Esophagus squamous epithelium (tissue), 5 donors: ENCODE measurements around the gene SCIN. TPM values are rescaled to one million over a fixed set of nuclear protein-coding genes. Genes with fewer than 3 reads are reported as not detected.
"Not testable (repeated sequence)": the region's sequence is repeated elsewhere in the genome, so short reads cannot be mapped to it uniquely, and the experiment has no call there.

Experiments used
- DNase-seq: peaks from one replicate; lab custom pipeline; 2025; lab: John Stamatoyannopoulos, UW
- H3K27ac ChIP-seq, 4 donors: fragments of 200-600 bp; sonication (generic); one replicate each; pipeline ENCODE4 v1.5.1; 2016 to 2019; ENCODE audit warnings: mild to moderate bottlenecking in 1 of 4
- H3K27me3 ChIP-seq, 4 donors: fragments of 200-600 bp; sonication (generic); 1 replicate in 3 of 4; 2 replicates in 1 of 4; pipeline versions ENCODE4 v1.5.1 to v1.6.0; 2017 to 2021; ENCODE audit warnings: antibody characterized with exemption in 1 of 4
- H3K36me3 ChIP-seq, 3 donors: fragments of 200-600 bp; sonication (generic); one replicate each; pipeline ENCODE4 v1.5.1; 2016 to 2019
- H3K4me1 ChIP-seq, 3 donors: fragments of 200-600 bp; sonication (generic); one replicate each; pipeline ENCODE4 v1.5.1; 2017 to 2019
- H3K4me3 ChIP-seq, 4 donors: fragments of 200-600 bp; sonication (generic); 1 replicate in 3 of 4; 2 replicates in 1 of 4; pipeline ENCODE4 v1.5.1; 2016 to 2019; ENCODE audit warnings: mild to moderate bottlenecking in 2 of 4, moderate library complexity in 1 of 4
- H3K9me3 ChIP-seq, 3 donors: fragments of 200-600 bp; sonication (generic); one replicate each; pipeline ENCODE4 v1.5.1; 2016 to 2019
- CTCF ChIP-seq, 6 experiments: fragments of 450-650 bp in 4 of 6; fragments of 200-600 bp in 2 of 6; sonication (generic) in 2 of 6; IDR thresholded peaks; one replicate each; pipeline ENCODE4 v1.5.1; 2016 to 2019; ENCODE audit warnings: antibody characterized with exemption in 6 of 6, mild to moderate bottlenecking in 4 of 6, moderate library complexity in 4 of 6
- POLR2A ChIP-seq, 4 donors: fragments of 450-650 bp; IDR thresholded peaks; one replicate each; pipeline ENCODE4 v1.6.1; 2017; ENCODE audit warnings: antibody characterized with exemption in 4 of 4, mild to moderate bottlenecking in 4 of 4, moderate library complexity in 3 of 4
- WGBS, 2 donors: methylation state at CpG; one replicate each; pipeline ENCODE4 v1.1.5; 2018; 5-methylcytosine and 5-hydroxymethylcytosine counted together
- intact Hi-C: fragments of 100-400 bp; cut with DNase I; formaldehyde crosslinking; loops from one replicate; pipeline ENCODE4 v1.15.0; 2022
- total RNA-seq, 4 donors: library from RNA; depleted of rRNA; stranded (reverse); fragments of >200 nt; gene quantifications; one replicate each; pipeline ENCODE4 v1.1.0, GENCODE V29; 2016
- donor health status: DM: yes; HTN: yes; CAD: no.

Gene SCIN
- 10 to 100 TPM in 3 of 4 donors, 1 to 10 TPM in 1; 3.4 to 38.4 (median 25.9) TPM for total RNA-seq

- Histone ChIP-seq H3K9me3 (no peaks in the 10 kb centered on the region), H3K36me3 (no peaks in the 10 kb centered on the region), H3K27me3 (peaks cover 0 to 29% (median 0%) of the 10 kb centered on the region in 4 donors), H3K4me1 (peaks cover 4 to 38% (median 12%) of the 10 kb centered on the region in 3 donors), H3K27ac (peak within 1 kb of the TSS; percentile 18 to 78 (median 70)), H3K4me3 (peak within 1 kb of the TSS; percentile 36 to 69 (median 56))
- 19 to 28% methylated on average over 21 to 52 of the region's 74 CpGs for WGBS, 2 donors
- intact Hi-C loops: no loop called here
- no peak for DNase-seq
- TF ChIP-seq POLR2A (IDR thresholded peaks at IDR 0.05) (no peak), CTCF (IDR thresholded peaks at IDR 0.05) (no peak)
These were observed at the start of gene SCIN for GRCh38 chr7:12570534-12571461. TSS of gene SCIN (plus strand) at chr7:12570720. CDS start at chr7:12570787, 67 bp downstream.

GRCh38 chr7:12524794-12525386, 45.6 kb upstream of the SCIN start:
- no peak for DNase-seq
- no peaks in the 10 kb centered on the region for H3K27me3 ChIP-seq
- intact Hi-C loops: loop anchor here (10.0 kb wide), 2 partner anchors 100 to 740 kb away; no protein-coding TSS in a partner anchor
- H3K9me3 ChIP-seq: no peaks in the 10 kb centered on the region
- no peak overlapping the region for H3K27ac ChIP-seq
- no peaks in the 10 kb centered on the region for H3K4me1 ChIP-seq
- no peak overlapping the region for H3K4me3 ChIP-seq
- no peaks in the 10 kb centered on the region for H3K36me3 ChIP-seq
- TF ChIP-seq CTCF (IDR thresholded peaks at IDR 0.05) (peak in 5 of 6 experiments; percentile 58 to 74 (median 66)), POLR2A (IDR thresholded peaks at IDR 0.05) (no peak)
- WGBS, 2 donors: 13 to 15% methylated on average over 5 of the region's 5 CpGs

- H3K4me3 ChIP-seq, DNase-seq, H3K36me3 ChIP-seq, H3K4me1 ChIP-seq, H3K27me3 ChIP-seq, H3K27ac ChIP-seq, H3K9me3 ChIP-seq: not testable (repeated sequence)
- 80 to 84% methylated on average over 2 of the region's 2 CpGs for WGBS, 2 donors
- intact Hi-C loops: loop anchor here (10.0 kb wide), 2 partner anchors 98 to 738 kb away; no protein-coding TSS in a partner anchor
These were observed 43.8 kb upstream of the SCIN start for GRCh38 chr7:12526693-12527092.

GRCh38 chr7:12527670-12528069, 42.9 kb upstream of the SCIN start:
- not testable (repeated sequence) for H3K4me1 ChIP-seq, DNase-seq, H3K9me3 ChIP-seq, H3K36me3 ChIP-seq, H3K27ac ChIP-seq, H3K27me3 ChIP-seq, H3K4me3 ChIP-seq
- intact Hi-C loops: loop anchor here (10.0 kb wide), 2 partner anchors 97 to 737 kb away; no protein-coding TSS in a partner anchor
- WGBS, 2 donors: 70 to 87% methylated on average over 1 of the region's 1 CpG

GRCh38 chr7:12529971-12530710, 40.4 kb upstream of the SCIN start:
- TF ChIP-seq POLR2A (IDR thresholded peaks at IDR 0.05): no peak
- TF ChIP-seq CTCF (IDR thresholded peaks at IDR 0.05): no peak
- Histone ChIP-seq H3K36me3 (no peaks in the 10 kb centered on the region), H3K4me3 (no peak overlapping the region), H3K9me3 (no peaks in the 10 kb centered on the region), H3K27me3 (no peaks in the 10 kb centered on the region), H3K4me1 (no peaks in the 10 kb centered on the region), H3K27ac (no peak overlapping the region)
- DNase-seq: no peak
- intact Hi-C loops: loop anchor here (10.0 kb wide), 2 partner anchors 95 to 735 kb away; no protein-coding TSS in a partner anchor
- WGBS, 2 donors: 71 to 89% methylated on average over 6 to 7 of the region's 8 CpGs
